ENCODE measurements around the gene ABCC8.

Gene ABCC8

DNA sequence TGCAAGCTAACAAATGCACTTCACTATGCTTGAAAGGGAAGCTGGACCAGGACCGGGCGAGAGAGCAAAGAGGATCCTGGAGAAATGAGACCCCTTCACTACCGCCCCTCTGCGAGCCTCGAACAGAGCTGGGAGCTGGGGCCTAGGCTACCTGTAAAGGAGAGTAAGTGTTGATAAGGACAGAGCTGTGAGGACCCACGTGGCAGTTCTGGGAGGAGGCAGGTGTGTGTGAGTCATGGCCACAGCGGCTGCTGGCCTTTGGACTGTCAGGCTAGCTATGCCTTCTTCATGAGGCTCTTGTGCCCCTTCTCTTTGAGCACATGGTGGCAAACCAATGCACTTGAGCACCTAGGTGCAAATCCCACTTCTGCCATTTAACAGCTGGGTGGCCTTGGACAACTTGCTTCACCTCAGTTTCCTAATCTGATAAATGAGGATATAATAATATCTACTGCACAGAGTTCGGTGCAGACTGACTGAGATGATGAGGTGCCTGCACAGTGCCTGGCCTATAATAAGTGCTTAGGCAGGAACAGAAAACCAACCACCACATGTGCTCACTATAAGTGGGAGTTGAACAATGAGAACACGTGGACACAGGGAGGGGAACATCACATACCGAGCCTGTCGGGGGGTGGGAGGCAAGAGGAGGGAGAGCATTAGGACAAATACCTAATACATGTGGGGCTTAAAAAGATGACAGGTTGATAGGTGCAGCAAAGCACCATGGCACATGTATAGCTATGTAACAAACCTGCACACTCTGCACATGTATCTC, 52.9 kb downstream of the ABCC8 start:
- DNase-seq, result no peak

- no peak for DNase-seq
Measured at GRCh38 chr11:17421781-17422180, 54.9 kb downstream of the ABCC8 start.

DNA sequence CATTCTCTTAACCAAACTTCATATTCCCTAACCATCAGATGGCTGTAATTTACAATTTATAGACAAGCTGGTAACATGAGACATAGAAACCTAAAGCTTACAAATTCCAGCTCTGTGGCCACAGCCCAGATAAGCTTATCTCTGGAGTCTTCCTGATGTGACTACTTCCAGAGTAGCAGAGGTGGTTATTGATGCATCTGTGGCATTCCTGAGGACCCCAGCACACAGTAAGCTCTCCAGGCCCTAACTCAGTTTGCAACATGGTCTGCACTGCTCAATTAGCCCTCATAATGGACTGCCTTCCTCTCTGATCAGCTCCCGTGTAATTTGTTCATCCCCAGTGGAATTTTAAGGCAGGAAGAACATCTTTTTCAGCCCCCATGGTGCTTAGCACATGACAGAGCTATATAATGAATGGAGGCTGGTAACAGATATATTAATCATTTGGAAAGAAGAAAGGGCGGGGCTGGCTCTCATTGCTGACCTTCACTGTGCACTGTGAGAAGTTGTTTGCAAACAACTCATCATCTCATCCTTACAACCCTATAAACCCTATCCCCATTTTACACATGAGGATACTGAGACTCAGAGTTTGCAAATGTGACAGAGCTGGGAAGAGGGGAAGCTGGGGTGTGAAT, 58.1 kb downstream of the ABCC8 start:
- DNase-seq, result no peak

DNA sequence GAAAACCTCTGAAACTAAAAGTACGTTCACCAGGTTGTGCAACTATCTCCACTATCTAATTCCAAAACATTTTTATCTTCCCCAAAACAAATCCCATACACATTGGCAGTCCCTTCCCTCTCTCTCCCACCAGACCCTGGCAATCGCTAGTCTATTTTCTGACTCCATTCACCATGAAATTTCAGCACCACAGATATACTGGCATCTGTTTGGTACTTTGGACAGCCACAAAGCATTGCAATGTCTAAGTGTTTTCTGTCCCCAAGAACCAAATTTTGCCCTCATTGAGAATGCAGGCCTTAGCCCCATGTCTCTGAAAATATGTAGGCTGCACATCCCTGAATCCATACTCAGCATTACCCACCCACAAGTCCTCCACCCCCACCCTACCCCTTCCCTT, 60.2 kb downstream of the ABCC8 start:
- no peak for DNase-seq

- no peak for DNase-seq
Measured at GRCh38 chr11:17415523-17416104, 61.0 kb downstream of the ABCC8 start.

DNA sequence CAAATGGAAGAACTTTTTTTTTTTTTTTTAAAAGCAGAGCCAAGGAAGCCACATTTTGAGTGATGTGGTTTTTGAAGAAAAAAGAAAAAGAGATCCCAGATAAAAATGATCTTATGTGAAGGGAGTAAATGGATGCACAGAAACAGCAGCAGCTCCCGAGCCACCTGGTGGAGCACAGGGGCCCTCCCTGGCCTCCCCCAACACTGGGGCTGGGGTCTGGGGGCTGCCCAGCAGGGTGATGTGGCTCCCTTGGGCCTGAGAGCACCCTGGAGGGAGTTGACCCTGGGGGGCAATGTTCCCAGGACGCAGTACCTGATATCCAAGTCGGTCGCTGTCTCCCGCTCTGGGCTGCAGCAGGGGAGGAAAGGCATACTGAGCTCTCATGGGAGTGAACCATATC, 61.7 kb downstream of the ABCC8 start:
- DNase-seq, result no peak

GRCh38 chr11:17414317-17414737, 62.3 kb downstream of the ABCC8 start:
- DNase-seq, result no peak

DNA sequence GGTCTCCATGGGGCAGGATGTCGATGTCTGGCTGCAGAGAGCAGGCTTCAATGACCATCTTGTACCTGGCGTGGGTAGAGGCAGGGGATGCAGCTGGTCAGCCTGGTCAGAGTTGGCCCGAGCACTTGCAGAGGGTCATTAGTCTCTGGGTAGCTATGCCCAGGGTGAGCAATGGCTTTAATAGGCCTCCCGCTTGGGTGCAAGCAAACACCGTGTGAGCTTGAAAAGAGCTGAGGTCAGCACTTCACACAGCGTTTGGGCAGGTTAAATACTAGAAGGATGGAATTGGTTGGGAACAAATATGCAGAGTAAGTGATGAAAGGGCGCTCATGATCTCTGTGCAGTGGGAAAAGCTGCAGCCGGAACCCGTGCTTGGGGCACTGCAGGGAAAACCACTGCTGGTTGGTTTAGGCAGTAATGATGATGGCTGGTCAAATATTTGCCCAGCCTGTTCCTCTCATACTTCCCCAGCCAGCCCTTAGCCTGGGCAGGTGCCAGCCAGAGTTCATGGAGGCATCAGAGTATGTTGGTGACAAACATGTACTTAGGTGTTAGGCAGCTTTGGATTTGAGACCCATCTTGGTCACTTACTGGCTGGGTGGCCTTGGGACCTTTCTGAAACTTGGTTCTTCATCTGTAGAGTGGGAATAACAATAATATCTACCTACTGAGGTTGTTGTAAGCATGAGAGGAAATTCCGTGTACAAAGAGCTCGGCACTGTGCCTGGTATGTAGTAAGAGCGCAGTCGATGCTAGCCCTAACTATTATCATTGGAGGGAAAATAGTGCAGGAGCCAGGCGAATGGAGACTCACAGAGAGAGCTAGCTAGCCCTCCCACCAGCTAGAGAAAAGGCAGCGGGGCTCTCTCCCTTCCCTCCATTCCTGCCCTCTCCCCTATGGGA, 63.0 kb downstream of the ABCC8 start:
- DNase-seq, result no peak

DNA sequence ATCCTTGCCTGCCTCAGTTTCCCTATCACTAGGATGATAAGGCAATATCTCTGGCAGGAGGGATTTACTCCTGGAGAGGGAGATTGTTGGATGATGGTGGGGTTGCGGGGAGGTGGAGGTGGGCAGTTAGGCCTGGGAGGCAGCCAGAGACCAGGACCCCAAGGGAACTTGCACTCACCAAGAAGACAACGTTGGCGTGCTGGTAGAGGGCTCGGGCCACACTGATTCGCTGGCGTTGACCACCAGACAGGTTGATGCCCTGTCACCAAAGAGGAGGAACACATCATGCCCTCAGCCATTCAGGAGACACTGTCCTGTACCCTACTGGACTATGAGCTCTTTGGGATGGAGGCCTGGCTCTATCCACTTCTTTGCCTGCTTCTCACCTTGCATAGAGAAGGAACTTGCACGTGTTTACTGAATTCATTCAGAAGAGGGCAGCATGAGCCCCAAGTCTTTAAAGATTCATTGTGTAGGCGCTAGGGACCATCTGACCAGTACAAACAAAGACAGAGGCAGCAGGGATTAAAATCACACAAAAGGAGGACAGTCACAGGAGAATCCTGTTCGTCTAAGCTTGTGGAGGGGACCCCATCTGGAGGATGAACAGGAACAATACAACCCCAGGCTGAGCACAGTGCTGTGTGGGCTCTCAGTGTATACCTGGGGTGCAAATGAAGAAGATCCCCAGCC, 64.0 kb downstream of the ABCC8 start:
- DNase-seq, result peak; percentile 15

DNA sequence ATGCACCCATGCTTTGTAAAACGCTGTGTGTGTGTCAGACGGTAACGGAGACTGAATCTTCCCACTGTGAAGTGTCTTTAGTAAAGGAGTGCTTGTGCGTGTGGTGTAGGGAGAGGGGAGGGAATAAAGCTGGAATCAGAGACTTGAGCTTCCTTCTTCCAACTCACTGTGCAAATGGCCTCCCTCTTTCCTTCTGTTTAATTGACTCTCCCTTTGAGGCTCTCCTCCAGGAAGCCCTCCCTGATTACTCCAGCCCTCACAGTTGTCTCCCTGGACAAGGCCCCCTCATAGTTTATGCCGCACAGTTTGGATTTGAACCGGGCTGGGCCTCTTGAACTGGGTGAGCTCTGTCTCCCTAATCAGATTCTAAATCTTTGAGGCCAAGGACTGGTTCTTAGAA, 65.2 kb downstream of the ABCC8 start:
- DNase-seq, result no peak

DNA sequence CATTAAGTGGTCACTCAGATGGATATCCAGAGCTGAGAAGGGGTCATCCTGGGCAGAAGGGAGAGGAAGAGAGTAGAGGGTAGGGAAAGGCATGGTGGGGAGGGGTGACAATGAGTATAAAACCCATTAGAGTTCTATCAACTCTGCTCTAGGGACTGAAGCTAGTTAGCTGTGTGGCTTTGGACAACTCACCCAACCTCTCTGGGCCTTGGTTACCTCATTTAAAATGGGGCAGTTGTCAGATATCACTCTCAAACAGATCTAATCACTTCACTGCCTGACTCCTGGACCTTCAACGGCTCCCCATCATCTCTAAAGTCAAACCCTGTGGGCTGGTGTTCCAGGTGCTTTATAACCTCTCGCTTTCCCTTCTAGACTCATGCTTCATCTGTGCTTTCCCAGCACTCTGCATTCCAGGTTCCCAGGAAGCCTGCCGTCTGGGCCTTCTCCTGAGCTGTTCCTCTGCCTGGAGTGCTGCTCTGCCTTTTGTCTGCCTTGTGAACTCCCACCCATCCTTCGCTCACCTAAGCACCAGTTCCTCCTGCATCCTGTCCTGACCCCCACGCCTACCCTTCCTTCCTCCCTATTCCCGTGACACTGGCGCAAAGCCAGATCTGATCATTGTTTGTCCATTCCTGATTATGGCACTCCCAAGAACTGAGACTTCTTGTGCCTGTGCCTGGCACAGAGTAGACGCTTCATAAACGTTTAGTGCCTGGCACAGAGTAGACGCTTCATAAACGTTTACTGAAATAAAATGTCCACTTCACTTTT, 65.9 kb downstream of the ABCC8 start:
- DNase-seq, result no peak

DNA sequence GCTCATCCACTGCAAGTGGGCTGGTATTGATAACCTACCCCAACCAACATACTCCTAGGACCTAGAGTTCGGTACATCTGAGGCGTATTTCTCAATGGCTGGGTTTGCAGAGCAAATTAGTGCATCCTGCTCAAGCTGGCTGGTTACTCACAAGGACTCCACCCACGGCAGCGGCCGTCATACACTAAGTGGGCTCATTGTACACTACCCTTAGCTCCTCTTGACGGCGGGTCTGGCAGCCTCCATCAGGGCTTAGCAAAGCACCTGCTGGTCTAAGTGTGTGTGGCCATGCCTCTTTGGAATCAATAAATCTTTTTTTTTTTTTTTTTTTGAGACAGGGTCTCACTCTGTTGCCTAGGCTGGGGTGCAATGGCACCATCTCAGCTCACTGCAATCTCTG, 68.0 kb downstream of the ABCC8 start:
- DNase-seq, result no peak

DNA sequence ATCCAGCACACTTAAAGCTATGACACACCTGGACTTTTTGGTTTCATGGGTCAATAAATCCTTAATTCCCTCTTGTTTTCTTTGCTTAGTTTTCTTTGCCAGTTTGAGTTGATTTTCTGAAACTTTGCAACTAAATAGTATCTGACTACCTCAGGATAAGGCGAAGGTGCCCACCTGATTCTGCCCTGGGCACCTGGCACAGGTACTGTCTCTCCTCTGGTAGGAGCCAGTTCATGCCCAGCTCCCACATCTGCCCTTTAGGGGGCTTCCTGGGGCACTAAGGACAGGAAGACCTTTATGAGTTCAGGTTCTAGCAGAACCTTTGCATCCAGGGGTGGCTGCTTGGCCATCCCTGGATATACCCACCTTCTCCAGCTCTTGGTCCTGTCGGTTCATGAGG, 68.6 kb downstream of the ABCC8 start:
- DNase-seq, result no peak

DNA sequence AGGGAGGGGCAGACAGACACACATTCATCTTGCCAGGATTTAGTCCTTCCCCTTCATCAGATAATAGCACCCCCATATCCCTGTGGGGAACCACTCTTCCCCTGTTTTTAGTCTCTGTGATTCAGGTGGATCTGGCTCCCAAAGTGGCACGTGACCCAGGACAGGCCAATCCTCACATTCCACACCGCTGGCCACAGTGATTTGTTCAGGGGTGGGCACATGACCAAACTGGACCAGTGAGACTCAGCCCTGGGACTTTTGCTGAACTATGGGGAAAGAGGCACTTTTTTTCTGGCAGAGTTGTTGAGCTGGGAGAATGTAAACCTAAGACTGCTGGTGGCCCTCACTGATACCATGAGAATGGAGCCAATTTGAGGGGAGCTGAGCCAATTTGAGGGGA, 69.1 kb downstream of the ABCC8 start:
- DNase-seq, result no peak

DNA sequence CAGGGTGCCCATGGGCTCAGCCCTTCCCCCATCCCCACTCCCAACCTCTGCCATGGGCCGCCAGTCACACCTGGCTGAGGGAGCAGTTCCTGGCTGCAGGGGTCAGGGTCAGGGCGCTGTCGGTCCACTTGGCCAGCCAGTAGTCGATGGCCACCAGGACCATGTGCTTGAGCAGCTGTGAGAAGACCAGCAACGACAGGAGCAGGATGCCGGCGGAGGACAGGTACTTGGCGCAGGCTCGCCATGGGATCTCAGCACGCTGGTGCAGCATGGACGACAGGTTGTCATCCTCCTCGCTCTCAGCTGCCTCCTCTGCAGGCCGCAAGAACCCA, 69.9 kb downstream of the ABCC8 start:
- no peak for DNase-seq

- no peak for DNase-seq
Measured at GRCh38 chr11:17406082-17406817, 70.4 kb downstream of the ABCC8 start.

DNA sequence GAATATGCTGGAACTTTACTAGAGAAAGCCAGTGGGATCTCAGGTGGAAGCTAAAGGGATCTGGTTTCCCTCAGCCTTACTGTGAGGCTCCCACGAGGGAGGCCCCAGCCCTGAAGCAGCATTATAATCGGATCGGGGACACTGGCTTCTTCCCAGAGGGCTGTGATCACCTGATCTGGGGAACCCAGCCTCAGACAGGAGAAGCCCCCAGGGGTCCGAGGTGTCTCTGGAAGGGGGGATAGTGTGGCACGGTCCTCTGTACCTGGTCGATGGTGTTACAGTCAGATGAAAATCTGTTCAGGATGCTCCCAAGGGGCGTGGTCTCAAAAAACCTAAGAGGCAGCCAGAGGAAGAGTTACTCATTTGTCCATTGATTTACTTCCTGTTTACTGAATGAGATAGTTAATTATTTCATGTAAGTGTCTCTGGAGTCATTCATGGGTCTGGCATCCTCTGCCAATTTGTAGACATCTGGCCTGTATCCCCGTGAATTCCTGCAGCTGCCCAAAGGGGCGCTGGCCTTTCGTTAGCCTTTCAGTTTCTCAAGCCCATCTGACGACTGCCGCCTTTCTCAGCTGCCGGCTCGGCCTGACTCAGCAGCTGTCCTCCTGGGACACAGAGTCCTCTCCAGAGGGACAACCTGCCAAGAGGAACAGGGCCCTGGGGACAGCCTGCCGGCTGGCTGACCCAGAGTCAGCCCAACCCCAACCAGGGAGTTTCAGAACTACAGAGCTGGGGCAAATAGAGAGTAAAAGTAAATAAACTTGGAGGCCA, 71.2 kb downstream of the ABCC8 start:
- no peak for DNase-seq

GRCh38 chr11:17403980-17404759, 72.5 kb downstream of the ABCC8 start:
- no peak for DNase-seq

DNA sequence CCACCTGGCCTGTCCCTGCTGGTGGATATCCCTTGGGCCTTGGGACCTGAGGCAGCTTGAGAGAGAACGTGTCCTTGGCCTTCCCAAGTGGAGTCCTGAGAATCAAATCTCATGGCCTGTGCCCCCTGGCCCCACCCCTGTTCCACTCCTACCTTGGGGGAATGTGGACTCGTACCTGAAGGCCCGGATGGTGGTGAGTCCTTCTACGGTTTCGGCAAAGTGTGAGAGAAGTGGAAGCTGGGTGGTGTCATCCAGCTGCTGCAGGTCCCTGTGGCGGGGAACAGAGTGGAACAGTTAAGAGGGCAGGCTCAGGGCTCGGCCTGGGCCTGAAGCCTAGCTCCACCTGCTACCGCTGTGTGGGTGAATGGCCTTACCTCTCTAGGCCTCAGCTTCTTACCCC, 74.2 kb downstream of the ABCC8 start:
- no peak for DNase-seq

- DNase-seq, result no peak
Measured at GRCh38 chr11:17401841-17402240, 74.8 kb downstream of the ABCC8 start.

All from hematopoietic multipotent progenitor cell treated with erythropoietin and hydrocortisone succinate and interleukin-3 and kit ligand, for 6 days (in vitro differentiated cells).